Endodermal cell (in vitro differentiated cells): ENCODE data around the gene SLC28A2. TPM values are rescaled to one million over a fixed set of nuclear protein-coding genes. Genes with fewer than 3 reads are reported as not detected.
"Not testable (repeated sequence)": the region's sequence is repeated elsewhere in the genome, so short reads cannot be mapped to it uniquely, and the experiment has no call there.

Experiments used
- DNase-seq: peaks from one replicate; pipeline ENCODE4 v3.0.0-alpha.2; 2017
- H3K27ac ChIP-seq: 2 replicates; pipeline ENCODE4 v1.5.1; 2013; ENCODE audit warnings: mild to moderate bottlenecking, low read depth, low read length, moderate library complexity
- H3K27me3 ChIP-seq: 2 replicates; pipeline ENCODE4 v1.6.1; 2013; ENCODE audit warnings: mild to moderate bottlenecking, low read length, moderate library complexity; ENCODE audit not compliant: insufficient read depth, control insufficient read depth, poor library complexity, severe bottlenecking
- H3K36me3 ChIP-seq: 2 replicates; pipeline ENCODE4 v1.7.0; 2013; ENCODE audit warnings: mild to moderate bottlenecking, low read length, moderate library complexity; ENCODE audit not compliant: control insufficient read depth, insufficient read depth
- H3K4me1 ChIP-seq: one replicate; pipeline ENCODE4 v1.7.0; 2013; ENCODE audit warnings: low read length; ENCODE audit not compliant: control insufficient read depth, insufficient read depth
- H3K4me3 ChIP-seq: 2 replicates; pipeline ENCODE4 v1.5.1; 2013; ENCODE audit warnings: mild to moderate bottlenecking, low read length, moderate library complexity
- H3K9ac ChIP-seq: 2 replicates; pipeline ENCODE4 v1.6.1; 2013; ENCODE audit warnings: mild to moderate bottlenecking, low read length, moderate library complexity; ENCODE audit not compliant: poor library complexity, severe bottlenecking; ENCODE audit errors: extremely low read depth
- H3K9me3 ChIP-seq: 2 replicates; pipeline ENCODE4 v1.6.1; 2013; ENCODE audit warnings: mild to moderate bottlenecking, low read length, moderate library complexity; ENCODE audit not compliant: control insufficient read depth
- H3K27ac Mint-ChIP-seq: 2 replicates; pipeline ENCODE4 v1.8.0; 2020; ENCODE audit warnings: mixed read lengths
- H3K27me3 Mint-ChIP-seq: 2 replicates; pipeline ENCODE4 v1.8.0; 2021; ENCODE audit warnings: mild to moderate bottlenecking, mixed read lengths; ENCODE audit not compliant: insufficient read depth
- H3K36me3 Mint-ChIP-seq: 2 replicates; pipeline ENCODE4 v1.8.0; 2020; ENCODE audit warnings: low read depth, mixed read lengths
- H3K4me1 Mint-ChIP-seq: 2 replicates; pipeline ENCODE4 v1.8.0; 2020; ENCODE audit warnings: mixed read lengths
- H3K4me3 Mint-ChIP-seq: 2 replicates; pipeline ENCODE4 v1.8.0; 2020; ENCODE audit warnings: mild to moderate bottlenecking, moderate library complexity, mixed read lengths
- H3K9me3 Mint-ChIP-seq: 2 replicates; pipeline ENCODE4 v1.8.0; 2020; ENCODE audit warnings: mild to moderate bottlenecking, mixed read lengths
- WGBS, 2 experiments: methylation state at CpG; one replicate each; pipeline versions ENCODE4 v1.1.5 to v1.1.7; 2013; ENCODE audit warnings: missing lambda C conversion rate in 2 of 2, mixed read lengths in 1 of 2; ENCODE audit not compliant: insufficient coverage in 1 of 2, insufficient read length in 1 of 2; 5-methylcytosine and 5-hydroxymethylcytosine counted together
- total RNA-seq, 2 donors: library from RNA; stranded (reverse); fragmentation: NEBNext Ultra II Directional in 1 of 2; extraction: Animal tissue kit (Norgen Biotek cat#: 25700) in 1 of 2; gene quantifications; 2 replicates in 1 of 2; 3 replicates in 1 of 2; pipeline ENCODE4 v1.2.1, GENCODE V29; 2021
- TF ChIP-seq, protein P1 (sequence below): fragments of 200-600 bp; sonication (generic); conservative IDR thresholded peaks from 2 replicates; pipeline ENCODE4 v1.5.0; 2021; ENCODE audit warnings: antibody characterized with exemption, mild to moderate bottlenecking

SLC28A2 gene
- total RNA-seq, 2 donors from 2014 or later = 3.8 to 4.4 TPM

DNA sequence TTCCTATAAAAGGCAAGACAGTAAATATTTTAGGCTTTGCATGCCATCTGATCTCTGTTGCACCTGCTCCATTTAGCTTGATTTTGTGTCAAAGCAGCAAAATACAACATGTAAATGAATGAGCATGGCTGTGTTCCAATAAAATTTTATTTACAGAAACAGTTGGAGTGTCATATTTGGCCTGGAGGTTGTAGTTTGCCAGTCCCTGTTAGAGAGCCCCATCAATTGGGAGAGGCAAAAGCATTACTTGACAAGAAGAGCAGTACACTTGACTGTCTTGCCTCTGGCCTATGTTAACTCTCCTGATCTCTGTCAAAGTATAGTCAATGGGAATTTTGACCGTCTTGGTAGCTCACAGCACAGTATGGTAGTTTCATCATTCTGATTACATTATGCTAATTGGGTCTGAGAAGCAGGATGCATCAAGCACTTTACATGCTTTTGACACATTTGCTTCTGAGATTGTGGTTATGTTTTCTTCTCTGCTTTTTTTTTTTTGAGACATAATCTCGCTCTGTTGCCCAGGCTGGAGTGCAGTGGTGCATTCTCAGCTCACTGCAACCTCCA is 35.4 kb downstream of the SLC28A2 start:
- H3K27ac ChIP-seq = no peak overlapping the region
- Mint-ChIP-seq H3K4me3 (no peak overlapping the region), H3K36me3 (no peaks in the 10 kb centered on the region), H3K9me3 (peaks cover 11% of the 10 kb centered on the region), H3K4me1 (peaks cover 25% of the 10 kb centered on the region), H3K27me3 (peaks cover 67% of the 10 kb centered on the region), H3K27ac (no peak overlapping the region)
- TF ChIP-seq, protein P1, sequence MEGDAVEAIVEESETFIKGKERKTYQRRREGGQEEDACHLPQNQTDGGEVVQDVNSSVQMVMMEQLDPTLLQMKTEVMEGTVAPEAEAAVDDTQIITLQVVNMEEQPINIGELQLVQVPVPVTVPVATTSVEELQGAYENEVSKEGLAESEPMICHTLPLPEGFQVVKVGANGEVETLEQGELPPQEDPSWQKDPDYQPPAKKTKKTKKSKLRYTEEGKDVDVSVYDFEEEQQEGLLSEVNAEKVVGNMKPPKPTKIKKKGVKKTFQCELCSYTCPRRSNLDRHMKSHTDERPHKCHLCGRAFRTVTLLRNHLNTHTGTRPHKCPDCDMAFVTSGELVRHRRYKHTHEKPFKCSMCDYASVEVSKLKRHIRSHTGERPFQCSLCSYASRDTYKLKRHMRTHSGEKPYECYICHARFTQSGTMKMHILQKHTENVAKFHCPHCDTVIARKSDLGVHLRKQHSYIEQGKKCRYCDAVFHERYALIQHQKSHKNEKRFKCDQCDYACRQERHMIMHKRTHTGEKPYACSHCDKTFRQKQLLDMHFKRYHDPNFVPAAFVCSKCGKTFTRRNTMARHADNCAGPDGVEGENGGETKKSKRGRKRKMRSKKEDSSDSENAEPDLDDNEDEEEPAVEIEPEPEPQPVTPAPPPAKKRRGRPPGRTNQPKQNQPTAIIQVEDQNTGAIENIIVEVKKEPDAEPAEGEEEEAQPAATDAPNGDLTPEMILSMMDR = no peak
- WGBS, 2 experiments = 94 to 95% methylated on average over 1 to 2 of the region's 2 CpGs
- H3K36me3 ChIP-seq = no peaks in the 10 kb centered on the region
- peaks cover 35% of the 10 kb centered on the region for H3K27me3 ChIP-seq
- DNase-seq = no peak
- H3K4me1 ChIP-seq = peaks cover 10% of the 10 kb centered on the region
- H3K4me3 ChIP-seq = no peak overlapping the region
- peaks cover 13% of the 10 kb centered on the region for H3K9me3 ChIP-seq
- no peak overlapping the region for H3K9ac ChIP-seq

DNA sequence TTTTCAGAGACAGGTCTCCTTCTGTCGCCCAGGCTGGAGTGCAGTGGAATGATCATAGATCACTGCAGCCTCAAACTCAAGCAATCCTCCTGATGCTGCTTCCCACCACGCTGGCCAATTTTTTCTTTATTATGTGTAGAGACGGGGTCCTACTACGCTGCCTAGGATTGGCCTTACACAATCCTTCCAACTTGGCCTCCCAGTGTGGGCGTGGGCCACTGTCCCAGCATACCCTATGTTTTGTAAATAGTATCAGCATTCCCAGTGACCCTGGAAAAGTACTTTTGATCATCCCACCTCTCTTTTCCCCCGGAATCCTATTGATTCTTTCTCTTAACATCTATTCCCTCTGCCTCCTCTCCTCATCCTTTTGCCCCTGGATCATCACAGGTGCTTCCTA is 36.9 kb downstream of the SLC28A2 start:
- peaks cover 35% of the 10 kb centered on the region for H3K27me3 ChIP-seq
- H3K4me3 Mint-ChIP-seq = no peak overlapping the region
- no peak overlapping the region for H3K27ac Mint-ChIP-seq
- H3K9me3 ChIP-seq = peaks cover 13% of the 10 kb centered on the region
- H3K9me3 Mint-ChIP-seq = peaks cover 14% of the 10 kb centered on the region
- TF ChIP-seq, protein P1 = no peak
- no peak overlapping the region for H3K9ac ChIP-seq
- peaks cover 66% of the 10 kb centered on the region for H3K27me3 Mint-ChIP-seq
- H3K4me1 Mint-ChIP-seq = peaks cover 22% of the 10 kb centered on the region
- H3K36me3 Mint-ChIP-seq = no peaks in the 10 kb centered on the region
- H3K27ac ChIP-seq = no peak overlapping the region
- no peak overlapping the region for H3K4me3 ChIP-seq
- H3K4me1 ChIP-seq = peaks cover 6% of the 10 kb centered on the region
- DNase-seq = no peak
- no peaks in the 10 kb centered on the region for H3K36me3 ChIP-seq
- WGBS, 2 experiments = 70 to 80% methylated on average over 3 to 6 of the region's 6 CpGs

DNA sequence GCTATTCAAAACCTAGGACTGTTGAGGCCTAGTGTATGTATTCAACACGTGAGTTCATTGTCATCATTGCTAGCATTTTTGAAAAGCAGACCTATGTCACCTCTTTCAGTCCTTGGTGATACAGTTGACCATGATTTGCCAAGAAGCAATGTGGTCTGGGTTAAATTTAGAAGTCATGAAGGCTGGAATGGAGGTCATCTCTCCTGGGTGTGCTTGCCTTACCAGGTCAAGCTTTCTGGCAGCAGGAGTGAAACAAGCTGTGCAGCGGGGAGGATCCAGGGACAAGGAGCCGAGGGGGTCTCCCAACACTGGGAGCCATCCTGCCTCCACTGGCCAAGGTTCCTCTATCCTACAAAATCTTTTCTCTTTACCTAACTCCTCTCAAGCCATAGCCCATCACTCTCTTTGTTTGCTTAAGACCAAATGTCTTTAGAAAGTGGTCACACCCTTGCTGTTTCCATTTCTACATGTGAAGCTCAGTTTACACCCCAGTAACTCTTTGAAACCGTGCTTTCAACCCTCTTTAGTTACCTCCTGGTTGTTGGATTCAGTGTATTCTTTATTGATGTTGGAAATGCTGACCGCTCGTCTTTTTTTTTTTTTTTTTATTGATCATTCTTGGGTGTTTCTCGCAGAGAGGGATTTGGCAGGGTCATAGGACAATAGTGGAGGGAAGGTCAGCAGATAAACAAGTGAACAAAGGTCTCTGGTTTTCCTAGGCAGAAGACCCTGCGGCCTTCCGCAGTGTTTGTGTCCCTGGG is 40.0 kb downstream of the SLC28A2 start:
- Histone ChIP-seq H3K4me3 (no peak overlapping the region), H3K9me3 (peaks cover 31% of the 10 kb centered on the region), H3K36me3 (no peaks in the 10 kb centered on the region), H3K9ac (no peak overlapping the region), H3K27ac (no peak overlapping the region), H3K4me1 (no peaks in the 10 kb centered on the region), H3K27me3 (peaks cover 34% of the 10 kb centered on the region)
- Mint-ChIP-seq H3K27ac (no peak overlapping the region), H3K9me3 (peaks cover 38% of the 10 kb centered on the region), H3K4me3 (no peak overlapping the region), H3K4me1 (peaks cover 14% of the 10 kb centered on the region), H3K36me3 (no peaks in the 10 kb centered on the region), H3K27me3 (peaks cover 76% of the 10 kb centered on the region)
- WGBS, 2 experiments = 89 to 90% methylated on average over 1 to 6 of the region's 9 CpGs
- TF ChIP-seq, protein P1 = no peak
- DNase-seq = no peak

DNA sequence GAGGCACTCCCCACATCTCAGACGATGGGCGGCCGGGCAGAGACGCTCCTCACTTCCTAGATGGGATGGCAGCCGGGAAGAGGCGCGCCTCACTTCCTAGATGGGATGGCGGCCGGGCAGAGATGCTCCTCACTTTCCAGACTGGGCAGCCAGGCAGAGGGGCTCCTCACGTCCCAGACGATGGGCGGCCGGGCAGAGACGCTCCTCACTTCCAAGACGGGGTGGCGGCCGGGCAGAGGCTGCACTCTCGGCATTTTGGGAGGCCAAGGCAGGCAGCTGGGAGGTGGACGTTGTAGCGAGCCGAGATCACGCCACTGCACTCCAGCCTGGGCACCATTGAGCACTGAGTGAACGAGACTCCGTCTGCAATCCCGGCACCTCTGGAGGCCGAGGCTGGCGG is 41.3 kb downstream of the SLC28A2 start:
- Mint-ChIP-seq H3K4me1 (peaks cover 13% of the 10 kb centered on the region), H3K9me3 (peaks cover 51% of the 10 kb centered on the region), H3K27me3 (peaks cover 68% of the 10 kb centered on the region)
- 97% methylated on average over 12 of the region's 27 CpGs; no CpG with 5 or more reads in 1 of the 2 experiments for WGBS, 2 experiments
- not testable (repeated sequence) for H3K36me3 ChIP-seq, H3K4me3 Mint-ChIP-seq, H3K9ac ChIP-seq, H3K27ac ChIP-seq, H3K27ac Mint-ChIP-seq, DNase-seq, H3K36me3 Mint-ChIP-seq, H3K4me1 ChIP-seq, H3K4me3 ChIP-seq
- H3K9me3 ChIP-seq = peaks cover 44% of the 10 kb centered on the region
- H3K27me3 ChIP-seq = peaks cover 21% of the 10 kb centered on the region

DNA sequence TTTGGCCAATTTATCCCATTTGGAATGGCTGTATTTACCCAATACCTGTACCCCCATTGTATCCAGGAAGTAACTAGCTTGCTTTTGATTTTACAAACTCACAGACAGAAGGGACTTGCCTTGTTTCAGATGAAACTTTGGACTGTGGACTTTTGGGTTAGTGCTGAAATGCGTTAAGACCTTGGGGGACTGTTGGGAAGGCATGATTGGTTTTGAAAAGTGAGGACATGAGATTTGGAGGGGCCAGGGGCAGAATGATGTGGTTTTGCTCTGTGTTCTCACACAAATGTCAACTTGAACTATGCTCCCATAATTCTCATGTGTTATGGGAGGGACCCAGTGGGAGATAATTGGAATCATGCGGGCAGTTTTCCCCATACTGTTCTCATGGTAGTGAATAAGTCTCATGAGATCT is 46.9 kb downstream of the SLC28A2 start:
- H3K36me3 ChIP-seq, H3K4me3 Mint-ChIP-seq, H3K4me1 Mint-ChIP-seq, DNase-seq, H3K27me3 ChIP-seq, H3K9ac ChIP-seq, H3K4me3 ChIP-seq, H3K4me1 ChIP-seq, H3K27ac Mint-ChIP-seq, H3K27ac ChIP-seq, H3K36me3 Mint-ChIP-seq: not testable (repeated sequence)
- peaks cover 43% of the 10 kb centered on the region for H3K9me3 ChIP-seq
- Mint-ChIP-seq H3K9me3 (peaks cover 60% of the 10 kb centered on the region), H3K27me3 (peaks cover 54% of the 10 kb centered on the region)
- 97 to 100% methylated on average over 1 to 2 of the region's 2 CpGs for WGBS, 2 experiments
